Activated CD8-positive, alpha-beta memory T cell treated with anti-CD3 and anti-CD28 coated beads for 48 hours (primary cell): Measurements from ENCODE around the gene MYBPC1.
"Not testable (repeated sequence)": the region's sequence is repeated elsewhere in the genome, so short reads cannot be mapped to it uniquely, and the experiment has no call there.

Experiments used
- DNase-seq, 3 experiments: peaks; one replicate each; pipeline ENCODE4 v3.0.0-alpha.2; 2020; ENCODE audit warnings: low read depth in 2 of 3, low spot score in 2 of 3

The MYBPC1 gene

DNA sequence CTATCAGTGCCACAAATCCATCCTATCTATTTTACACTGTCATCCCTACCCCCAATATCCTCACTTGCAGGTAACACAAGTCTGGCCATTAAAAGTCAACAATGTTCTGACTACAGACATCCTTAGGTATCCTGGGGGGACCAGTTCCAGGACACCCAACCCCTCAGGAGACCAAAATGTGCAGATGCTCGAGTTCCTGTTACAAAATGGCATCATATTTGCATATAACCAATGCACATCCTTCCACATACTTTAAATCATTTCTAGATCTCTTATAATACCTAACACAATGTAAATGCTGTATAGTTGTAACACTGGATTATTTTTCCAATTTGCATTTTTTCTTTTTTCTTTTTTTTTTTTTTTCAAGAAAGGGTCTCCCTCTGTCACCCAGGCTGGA is 137.5 kb downstream of the MYBPC1 start:
- DNase-seq, result no peak

DNA sequence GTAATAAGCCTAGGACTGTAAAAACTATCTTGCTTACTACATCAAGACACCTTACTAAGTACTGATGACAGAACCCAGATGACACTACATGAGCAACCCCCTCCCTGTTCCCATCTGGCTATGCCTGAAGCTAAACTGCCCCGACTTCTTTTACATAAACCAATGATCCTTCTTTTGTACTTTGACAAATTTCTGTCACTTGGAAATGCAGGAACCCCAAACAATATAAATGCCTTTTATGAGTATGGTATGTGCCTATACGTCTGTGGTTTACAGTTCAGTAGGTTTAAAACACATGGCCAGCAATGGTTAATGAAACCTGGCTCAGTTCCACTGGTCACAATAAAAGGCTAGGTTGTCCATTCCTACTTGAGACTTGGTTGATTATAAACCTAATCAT is 138.4 kb downstream of the MYBPC1 start:
- DNase-seq, result no peak

DNA sequence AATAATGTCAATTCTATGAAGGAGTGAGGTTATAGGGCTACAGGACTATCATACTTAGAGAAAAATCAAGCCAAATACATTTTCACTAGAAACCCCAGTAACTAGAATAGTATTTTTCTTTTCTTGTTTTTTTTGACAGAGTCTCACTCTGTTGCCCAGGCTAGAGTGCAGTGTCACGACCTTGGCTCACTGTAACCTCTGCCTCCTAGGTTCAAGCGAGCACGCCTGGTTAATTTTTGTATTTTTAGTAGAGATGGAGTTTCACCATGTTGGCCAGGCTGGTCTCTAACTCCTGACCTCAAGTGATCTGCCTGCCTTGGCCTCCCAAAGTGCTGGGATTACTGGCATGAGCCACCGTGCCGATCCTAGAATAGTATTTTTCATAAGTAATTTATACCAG is 139.7 kb downstream of the MYBPC1 start:
- DNase-seq, result not testable (repeated sequence)
